KMS-11 (cell line): ENCODE data around the gene PGBD5.

ENCODE experiments used
- H2AFZ ChIP-seq: fragments of 200-600 bp; sonication (generic); 2 replicates; pipeline ENCODE4 v1.6.1; 2016; ENCODE audit warnings: antibody characterized with exemption, mixed run types, low read depth
- H3K27ac ChIP-seq: fragments of 200-600 bp; sonication (generic); 2 replicates; pipeline ENCODE4 v1.6.1; 2016; ENCODE audit warnings: mild to moderate bottlenecking, mixed run types
- H3K27me3 ChIP-seq: fragments of 200-600 bp; sonication (generic); 2 replicates; pipeline ENCODE4 v1.6.1; 2017; ENCODE audit warnings: mild to moderate bottlenecking, low read depth, mixed run types, moderate library complexity; ENCODE audit not compliant: insufficient read depth
- H3K36me3 ChIP-seq: fragments of 200-600 bp; sonication (generic); 2 replicates; pipeline ENCODE4 v1.6.1; 2017; ENCODE audit warnings: mild to moderate bottlenecking, mixed run types; ENCODE audit not compliant: insufficient read depth
- H3K4me1 ChIP-seq: fragments of 200-600 bp; sonication (generic); 2 replicates; pipeline ENCODE4 v1.6.1; 2016; ENCODE audit warnings: mild to moderate bottlenecking, low read depth, mixed run types; ENCODE audit not compliant: poor library complexity, severe bottlenecking
- H3K4me2 ChIP-seq: fragments of 200-600 bp; sonication (generic); 2 replicates; pipeline ENCODE4 v1.7.0; 2016; ENCODE audit warnings: mild to moderate bottlenecking, mixed run types
- H3K4me3 ChIP-seq: fragments of 200-600 bp; sonication (generic); IDR thresholded peaks from 2 replicates; pipeline ENCODE4 v1.6.1; 2017; ENCODE audit warnings: low read depth, low read length, mixed read lengths; ENCODE audit not compliant: insufficient read depth
- H3K79me2 ChIP-seq: fragments of 200-600 bp; sonication (generic); 2 replicates; pipeline ENCODE4 v1.6.1; 2016; ENCODE audit warnings: low read depth, mixed run types; ENCODE audit not compliant: insufficient read depth
- H3K9ac ChIP-seq: fragments of 200-600 bp; sonication (generic); 2 replicates; pipeline ENCODE4 v1.6.1; 2016; ENCODE audit warnings: mild to moderate bottlenecking, mixed run types
- H4K20me1 ChIP-seq: fragments of 200-600 bp; sonication (generic); 2 replicates; pipeline ENCODE4 v1.6.1; 2016; ENCODE audit warnings: mild to moderate bottlenecking, mixed run types; ENCODE audit not compliant: insufficient read depth
- CTCF ChIP-seq: fragments of 200-600 bp; sonication (generic); conservative IDR thresholded peaks from 2 replicates; pipeline ENCODE4 v1.6.1; 2017; ENCODE audit warnings: low read depth, mild to moderate bottlenecking, antibody characterized with exemption, low read length, moderate library complexity, mixed read lengths

PGBD5 gene

GRCh38 chr1:230308039-230308438 lies 118.1 kb downstream of the PGBD5 start:
- H3K27ac ChIP-seq = no peak overlapping the region
- H2AFZ ChIP-seq = no peak overlapping the region
- no peaks in the 10 kb centered on the region for H3K27me3 ChIP-seq
- H3K4me2 ChIP-seq = no peak overlapping the region
- no peaks in the 10 kb centered on the region for H3K79me2 ChIP-seq
- no peak for TF ChIP-seq CTCF
- H3K9ac ChIP-seq = no peak overlapping the region
- H3K4me1 ChIP-seq = no peaks in the 10 kb centered on the region
- no peaks in the 10 kb centered on the region for H3K36me3 ChIP-seq
- no peak overlapping the region for H3K4me3 ChIP-seq
- H4K20me1 ChIP-seq = no peaks in the 10 kb centered on the region

- H3K27me3 ChIP-seq = no peaks in the 10 kb centered on the region
- no peaks in the 10 kb centered on the region for H3K79me2 ChIP-seq
- no peak overlapping the region for H3K9ac ChIP-seq
- no peaks in the 10 kb centered on the region for H3K36me3 ChIP-seq
- H3K4me2 ChIP-seq = no peak overlapping the region
- H4K20me1 ChIP-seq = no peaks in the 10 kb centered on the region
- no peak overlapping the region for H2AFZ ChIP-seq
- H3K4me1 ChIP-seq = no peaks in the 10 kb centered on the region
- H3K27ac ChIP-seq = no peak overlapping the region
- TF ChIP-seq CTCF = no peak
- no peak overlapping the region for H3K4me3 ChIP-seq
Measured at GRCh38 chr1:230307213-230307612, 118.9 kb downstream of the PGBD5 start.

- Histone ChIP-seq H3K9ac (no peak overlapping the region), H3K4me3 (no peak overlapping the region), H3K4me2 (no peak overlapping the region), H3K36me3 (no peaks in the 10 kb centered on the region), H3K27me3 (no peaks in the 10 kb centered on the region), H3K79me2 (no peaks in the 10 kb centered on the region), H4K20me1 (no peaks in the 10 kb centered on the region), H3K4me1 (no peaks in the 10 kb centered on the region), H3K27ac (no peak overlapping the region), H2AFZ (no peak overlapping the region)
- TF ChIP-seq CTCF = no peak
Measured at GRCh38 chr1:230306169-230306568, 120.0 kb downstream of the PGBD5 start.

GRCh38 chr1:230303822-230304221 lies 122.3 kb downstream of the PGBD5 start:
- no peak overlapping the region for H3K4me3 ChIP-seq
- no peaks in the 10 kb centered on the region for H3K79me2 ChIP-seq
- H3K9ac ChIP-seq = no peak overlapping the region
- no peak overlapping the region for H2AFZ ChIP-seq
- no peaks in the 10 kb centered on the region for H4K20me1 ChIP-seq
- no peak overlapping the region for H3K27ac ChIP-seq
- no peaks in the 10 kb centered on the region for H3K4me1 ChIP-seq
- no peaks in the 10 kb centered on the region for H3K27me3 ChIP-seq
- H3K4me2 ChIP-seq = no peak overlapping the region
- no peak for TF ChIP-seq CTCF
- H3K36me3 ChIP-seq = no peaks in the 10 kb centered on the region

- no peak overlapping the region for H2AFZ ChIP-seq
- no peak overlapping the region for H3K9ac ChIP-seq
- H4K20me1 ChIP-seq = no peaks in the 10 kb centered on the region
- no peak overlapping the region for H3K4me2 ChIP-seq
- H3K4me1 ChIP-seq = no peaks in the 10 kb centered on the region
- no peak overlapping the region for H3K4me3 ChIP-seq
- H3K79me2 ChIP-seq = no peaks in the 10 kb centered on the region
- H3K27ac ChIP-seq = no peak overlapping the region
- no peaks in the 10 kb centered on the region for H3K27me3 ChIP-seq
- TF ChIP-seq CTCF = no peak
- H3K36me3 ChIP-seq = no peaks in the 10 kb centered on the region
Measured at GRCh38 chr1:230303069-230303468, 123.1 kb downstream of the PGBD5 start.
